Myometrial cell (primary cell): ENCODE results near the gene KISS1R. TPM values are rescaled to one million over a fixed set of nuclear protein-coding genes. Genes with fewer than 3 reads are reported as not detected.

Experiments used
- total RNA-seq: library from RNA; depleted of rRNA; stranded (reverse); fragments of >200 nt; gene quantifications from 2 replicates; pipeline ENCODE4 v1.2.3, GENCODE V29; 2015

Gene KISS1R
- total RNA-seq: 0.18 TPM in 1 of 2 replicates, not detected in the other

GRCh38 chr19:917323-918151, at the start of gene KISS1R:
Gene KISS1R, plus strand, starts transcription at chr19:917333. Its CDS starts 170 bp downstream, at chr19:917503.

GRCh38 chr19:892894-893689, 24.0 kb upstream of the KISS1R start, which contains the start of the genes MED16 and RNU6-9:
Gene MED16, minus strand, starts transcription at chr19:893187. Its CDS starts 2,056 bp downstream, at chr19:891131.
Gene RNU6-9, plus strand, starts transcription at chr19:893484.

GRCh38 chr19:913080-913748, 3.9 kb upstream of the KISS1R start, which contains the start of gene R3HDM4:
Gene R3HDM4, minus strand, starts transcription at chr19:913219. Its CDS starts 62 bp downstream, at chr19:913157.

GRCh38 chr19:925526-926322, 8.6 kb downstream of the KISS1R start, which contains the start of gene ARID3A:
Gene ARID3A, plus strand, starts transcription at chr19:926035. Its CDS starts 3,494 bp downstream, at chr19:929529.

Other genes starting within 250 kb of the KISS1R start
- 68.0 and 111 TPM in 2 replicates for gene FSTL3, start 240.9 kb upstream of the KISS1R start, total RNA-seq
- not detected in 2 replicates for gene PRSS57, start 221.9 kb upstream of the KISS1R start, total RNA-seq
- gene PALM, start 208.4 kb upstream of the KISS1R start, total RNA-seq: 0.35 and 6.3 TPM in 2 replicates
- 0.86 TPM in 1 of 2 replicates, not detected in the other for gene MISP, start 166.2 kb upstream of the KISS1R start, total RNA-seq
- gene PTBP1, start 119.9 kb upstream of the KISS1R start, total RNA-seq: 250 and 351 TPM in 2 replicates
- 0.35 and 0.58 TPM in 2 replicates for gene PLPPR3, start 95.4 kb upstream of the KISS1R start, total RNA-seq
- not detected in 2 replicates for gene AZU1, start 89.5 kb upstream of the KISS1R start, total RNA-seq
- not detected in 2 replicates for gene PRTN3, start 76.3 kb upstream of the KISS1R start, total RNA-seq
- gene ELANE, start 65.0 kb upstream of the KISS1R start, total RNA-seq: not detected in 2 replicates
- 2.0 and 5.7 TPM in 2 replicates for gene CFD, start 57.7 kb upstream of the KISS1R start, total RNA-seq
- gene MED16, start 24.1 kb upstream of the KISS1R start, total RNA-seq: 35.4 and 44.7 TPM in 2 replicates
- gene RNU6-9, start 23.8 kb upstream of the KISS1R start, total RNA-seq: not detected in 2 replicates
- 34.7 and 66.6 TPM in 2 replicates for gene R3HDM4, start 4.1 kb upstream of the KISS1R start, total RNA-seq
- 11.7 and 15.3 TPM in 2 replicates for gene ARID3A, start 8.7 kb downstream of the KISS1R start, total RNA-seq
- 45.7 and 62.3 TPM in 2 replicates for gene WDR18, start 67.0 kb downstream of the KISS1R start, total RNA-seq
- 0.58 TPM in 1 of 2 replicates, not detected in the other for gene GRIN3B, start 83.1 kb downstream of the KISS1R start, total RNA-seq
- gene TMEM259, start 103.8 kb downstream of the KISS1R start, total RNA-seq: 175 and 210 TPM in 2 replicates
- gene RNU6-2, start 104.2 kb downstream of the KISS1R start, total RNA-seq: not detected in 2 replicates
- gene CNN2, start 109.3 kb downstream of the KISS1R start, total RNA-seq: 299 and 306 TPM in 2 replicates
- 2.3 and 5.3 TPM in 2 replicates for gene ABCA7, start 122.8 kb downstream of the KISS1R start, total RNA-seq
- gene ARHGAP45, start 149.8 kb downstream of the KISS1R start, total RNA-seq: 3.5 and 8.5 TPM in 2 replicates
- gene POLR2E, start 178.0 kb downstream of the KISS1R start, total RNA-seq: 360 and 361 TPM in 2 replicates
- 478 TPM in 2 replicates for gene GPX4, start 186.7 kb downstream of the KISS1R start, total RNA-seq